HuH-7 (cell line): ENCODE data around the gene KRR1.

Source experiments
- DNase-seq: peaks from one replicate; pipeline ENCODE4 v3.0.0; 2011; ENCODE audit warnings: low spot score

The KRR1 gene

DNA sequence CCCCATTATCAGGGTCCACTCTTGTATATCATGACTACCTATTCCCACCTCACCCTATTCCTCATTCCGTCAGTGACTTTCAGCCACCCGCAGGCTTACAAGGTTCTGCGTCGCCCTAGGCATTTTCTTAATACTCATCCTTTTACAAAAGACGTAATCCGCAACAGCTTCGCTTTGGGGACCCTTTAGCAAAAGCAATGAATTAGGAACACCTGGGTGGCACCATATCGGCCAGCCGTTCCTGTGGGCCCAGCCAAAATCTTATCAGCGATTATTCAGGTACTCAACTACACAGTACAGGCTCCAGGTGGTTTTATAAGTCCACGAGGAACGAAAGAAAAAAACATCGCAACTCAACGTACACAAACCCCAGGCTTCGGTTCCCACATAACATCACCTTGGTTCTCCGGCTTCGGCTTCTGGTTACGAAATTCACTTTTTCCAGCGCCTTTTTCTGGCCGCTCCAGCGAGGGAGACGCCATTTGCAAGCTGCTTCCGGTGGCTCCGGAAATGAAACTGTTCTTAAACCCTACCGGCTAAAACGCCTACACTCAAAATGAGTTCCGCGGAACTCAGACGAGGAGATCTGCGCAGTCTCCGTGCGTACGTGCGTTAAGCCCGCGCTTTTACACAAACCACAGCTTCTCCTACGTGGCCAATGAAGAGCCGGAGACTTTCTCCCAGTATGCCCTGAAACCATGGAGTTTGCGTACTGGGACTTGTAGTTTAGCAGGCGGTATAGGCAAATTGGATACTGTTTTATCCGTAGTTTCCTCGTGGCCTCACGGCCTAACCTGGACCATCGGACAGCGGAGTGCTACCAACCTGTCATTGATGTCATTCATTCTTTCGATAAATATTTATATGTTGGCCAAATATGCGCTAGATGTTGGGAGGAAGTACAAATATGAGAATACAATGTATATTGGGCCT lies at the start of gene KRR1:
Gene KRR1, minus strand, starts transcription at position 494 of the 933 bp plus-strand sequence. Its CDS starts 12 bp downstream, at position 482.
- DNase-seq, result peak; percentile 67

DNA sequence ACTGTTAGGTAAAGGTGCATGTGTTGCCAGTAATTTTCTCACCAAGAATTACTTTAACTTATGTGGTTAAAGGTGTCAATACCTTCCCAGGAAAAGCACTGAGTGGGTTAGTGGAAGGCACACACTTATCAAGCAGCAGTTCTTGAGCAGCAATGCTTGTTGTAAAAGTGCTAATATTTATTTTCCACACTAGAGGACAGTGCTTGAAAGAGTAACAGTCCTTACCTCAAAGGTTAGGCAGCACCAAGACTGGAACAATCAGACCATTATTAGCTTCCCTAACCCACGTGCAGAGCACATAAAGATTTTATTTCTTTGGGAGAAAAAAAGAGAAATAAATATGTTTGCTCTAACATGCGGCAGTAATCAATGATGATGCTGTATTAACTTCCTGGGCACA lies 48.8 kb upstream of the KRR1 start:
- DNase-seq, result peak; percentile 13

DNA sequence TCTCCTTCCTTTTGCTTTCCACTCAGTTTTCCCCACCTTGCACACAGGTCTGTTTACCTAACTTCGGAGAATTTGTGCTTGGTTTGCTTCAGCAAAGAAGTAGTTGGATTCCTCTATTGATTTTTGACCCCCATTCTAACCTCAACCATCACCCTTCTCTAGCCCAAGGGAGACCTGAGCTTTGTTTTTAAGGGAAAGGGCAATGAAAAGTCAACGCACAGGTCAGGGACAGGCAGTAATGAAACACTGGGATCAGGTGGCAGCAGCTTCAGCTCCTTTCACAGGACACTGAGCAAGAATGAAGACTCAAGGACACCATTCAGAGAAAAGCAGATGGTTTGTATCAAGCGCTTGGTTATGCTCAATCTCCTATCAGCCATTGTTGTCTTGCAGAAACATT lies 46.9 kb upstream of the KRR1 start:
- DNase-seq, result no peak

DNA sequence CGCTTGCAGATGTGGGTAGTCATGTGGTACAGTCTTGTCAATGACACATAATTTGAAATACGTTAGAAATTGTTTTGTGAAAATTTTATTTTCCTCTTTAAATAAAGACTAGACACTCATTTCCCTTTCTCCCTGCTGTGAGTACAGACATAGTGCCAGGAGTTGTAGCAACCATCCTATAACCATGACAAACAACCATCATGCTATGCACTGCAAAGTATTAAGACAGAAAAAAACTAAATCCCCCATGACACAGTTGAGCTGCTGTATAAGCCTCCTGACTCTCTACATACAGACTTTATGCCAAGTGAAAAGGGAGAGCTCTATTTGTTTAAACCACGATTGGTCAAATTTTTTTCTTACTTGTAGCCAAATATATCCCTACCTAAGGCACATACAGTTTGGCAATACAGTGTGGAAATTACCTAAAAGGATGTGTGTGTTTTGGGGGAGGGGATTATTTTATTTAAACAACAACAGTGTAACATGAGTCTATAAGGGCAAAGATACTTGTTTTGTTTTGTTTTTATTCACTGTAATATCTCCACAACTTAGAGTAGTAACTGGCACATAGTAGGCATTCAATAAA lies 45.0 kb upstream of the KRR1 start:
- DNase-seq, result no peak

DNA sequence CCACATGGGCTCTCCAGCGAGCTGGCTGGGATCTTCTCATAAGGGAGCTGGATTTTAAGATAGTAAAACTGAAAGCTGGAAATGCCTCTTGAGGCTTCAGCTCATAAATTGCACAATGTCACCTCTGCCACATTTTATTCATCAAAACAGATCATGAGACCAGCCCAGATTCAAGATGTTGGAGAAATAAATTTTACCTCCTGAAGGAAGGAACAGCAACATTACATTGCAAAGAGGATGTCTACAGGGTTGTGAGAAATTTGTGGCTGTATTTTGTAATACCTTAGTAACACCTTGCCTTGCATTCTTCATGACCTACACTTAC lies 43.1 kb upstream of the KRR1 start:
- DNase-seq, result no peak

DNA sequence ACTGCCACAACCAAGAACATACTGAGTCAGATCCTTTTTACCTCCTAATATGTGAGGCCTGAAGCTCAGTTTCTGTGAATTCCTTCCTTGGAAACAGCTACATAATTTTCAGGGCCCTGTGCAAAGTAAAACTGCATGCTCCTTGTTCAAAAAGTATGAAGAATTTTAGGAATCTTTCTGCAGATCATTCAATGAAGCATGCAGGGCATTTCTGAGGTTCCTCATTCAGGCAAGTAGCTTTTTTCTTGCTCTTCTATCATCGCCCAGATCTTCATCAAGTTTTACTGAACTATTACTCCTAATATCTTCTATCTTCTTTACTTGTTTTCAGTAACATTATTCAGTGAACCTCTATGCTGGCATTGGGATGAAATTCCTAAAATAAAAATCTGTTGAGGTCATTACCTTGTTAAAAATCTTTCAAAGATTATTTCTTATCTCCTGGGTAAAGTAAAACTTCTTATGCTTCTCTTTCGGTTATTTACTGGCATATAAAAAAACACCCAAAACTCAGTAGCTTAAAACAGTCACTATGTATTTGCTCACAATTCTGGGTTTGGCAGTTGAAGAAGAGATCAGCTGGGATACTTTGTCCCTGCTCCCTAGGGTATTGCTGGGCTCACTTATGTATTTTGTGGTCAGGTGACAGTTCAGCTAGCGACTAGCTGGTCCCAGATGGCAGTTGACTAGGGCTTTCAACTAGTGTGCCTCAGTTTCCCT lies 42.6 kb upstream of the KRR1 start:
- no peak for DNase-seq

DNA sequence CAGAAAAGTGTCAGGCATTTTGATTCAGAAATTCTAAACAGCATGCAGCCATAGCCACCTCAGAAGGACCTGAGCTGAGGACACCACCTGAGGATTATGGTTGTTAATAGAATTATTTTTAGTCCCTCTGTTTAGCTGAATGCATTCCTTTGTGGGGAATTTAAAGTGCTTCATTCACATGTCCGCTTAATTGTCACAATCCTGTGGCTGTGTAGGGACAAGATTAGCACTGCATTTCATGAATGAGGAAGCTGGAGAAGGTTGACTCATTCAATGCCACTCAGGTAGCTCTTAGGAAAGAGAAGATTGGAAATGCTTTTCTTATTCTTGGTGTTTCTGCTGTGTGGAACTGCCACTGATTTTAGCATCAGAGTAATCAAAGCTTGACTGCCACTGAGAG lies 42.0 kb upstream of the KRR1 start:
- DNase-seq, result no peak

DNA sequence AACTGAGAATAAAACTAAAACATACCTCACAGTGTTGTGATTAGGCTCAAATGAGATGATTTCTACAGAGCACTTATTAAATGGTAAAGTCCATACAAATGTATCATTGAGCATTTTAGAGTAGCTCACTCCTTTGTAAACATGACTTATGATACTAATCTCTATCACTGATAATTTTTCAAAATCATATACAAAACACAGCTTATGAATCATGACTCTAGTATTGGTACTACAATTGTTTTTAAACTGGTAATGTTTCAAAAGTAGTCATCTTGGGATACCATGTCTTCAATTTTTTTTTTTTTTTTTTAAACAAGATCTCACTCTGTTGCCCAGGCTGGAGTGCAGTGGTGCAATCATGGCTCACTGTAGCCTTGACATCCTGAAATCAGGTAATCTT lies 40.1 kb upstream of the KRR1 start:
- no peak for DNase-seq

DNA sequence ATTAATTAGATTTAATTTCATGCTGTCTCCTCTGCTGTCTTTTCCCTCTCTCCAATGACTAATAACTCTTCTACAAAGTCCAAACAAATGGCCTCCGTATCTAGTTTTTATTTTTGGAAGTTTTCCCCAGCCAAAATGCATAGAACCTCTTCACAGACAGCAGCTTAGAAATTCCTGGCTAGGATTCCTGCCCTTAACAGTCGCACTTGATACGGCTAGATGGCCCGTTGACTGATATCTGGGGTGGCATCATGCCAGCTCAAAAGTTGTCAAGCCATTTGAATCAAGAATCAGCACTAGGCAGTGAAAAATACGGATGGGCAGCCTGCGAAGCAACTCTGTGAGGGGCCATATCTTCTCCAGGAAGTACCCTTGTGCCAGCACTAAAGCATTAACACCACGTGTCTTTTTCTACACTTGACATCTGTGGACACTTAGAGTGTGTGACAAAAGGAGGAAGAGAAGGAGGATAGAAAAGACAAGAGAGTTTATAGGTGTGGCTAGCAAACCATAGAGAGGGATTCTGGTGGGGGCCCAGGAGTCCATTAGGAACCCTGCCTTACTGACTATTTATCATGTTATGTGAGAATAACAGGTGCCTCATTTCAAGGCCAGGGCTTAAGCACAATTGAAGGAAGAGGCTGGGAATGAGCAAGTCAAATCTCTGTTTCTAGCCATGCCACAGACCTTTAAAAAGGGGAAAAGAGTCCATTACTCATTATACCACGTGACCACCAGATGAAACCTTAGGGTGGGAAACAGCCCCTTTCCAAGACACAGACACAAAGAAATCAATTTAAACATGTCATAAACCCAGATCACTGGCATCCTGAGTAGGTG lies 39.2 kb upstream of the KRR1 start:
- no peak for DNase-seq

DNA sequence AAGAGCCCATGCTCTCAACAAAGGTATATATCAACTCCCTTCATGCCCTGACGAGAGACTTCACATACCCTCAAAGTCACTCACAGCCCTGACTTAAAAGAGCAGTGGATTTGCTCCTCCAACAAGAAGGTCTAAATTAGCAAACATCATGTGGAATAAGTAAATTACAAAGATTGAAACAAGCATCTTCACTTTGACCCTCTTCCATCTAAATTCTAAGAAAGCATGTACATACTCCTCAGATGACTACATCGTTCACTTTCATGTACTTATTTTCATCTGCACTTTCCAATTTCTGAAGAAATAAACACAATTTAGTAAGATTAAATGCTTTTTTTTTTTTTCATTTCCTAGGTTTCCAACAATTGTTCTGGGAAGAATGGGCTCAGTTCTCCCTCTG lies 38.6 kb upstream of the KRR1 start:
- no peak for DNase-seq

DNA sequence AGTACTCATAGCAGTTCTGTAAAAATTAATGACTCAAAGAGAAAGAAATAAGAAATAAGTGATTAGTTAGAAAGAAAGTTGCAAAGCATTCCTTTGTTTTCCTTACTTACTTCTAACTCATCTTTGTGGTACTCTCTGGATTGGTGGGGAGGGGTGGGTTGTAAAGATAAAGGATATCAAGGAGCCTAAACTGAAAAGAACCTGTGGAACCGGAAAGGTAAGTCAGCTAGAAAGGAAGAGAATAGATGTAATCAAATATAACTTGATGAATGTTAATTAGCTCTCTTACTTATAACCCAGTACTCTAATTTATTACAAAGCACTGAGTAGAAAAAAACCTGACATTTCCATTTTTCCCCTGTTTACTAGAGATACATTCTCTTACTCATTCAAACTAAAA lies 37.5 kb upstream of the KRR1 start:
- DNase-seq, result no peak

DNA sequence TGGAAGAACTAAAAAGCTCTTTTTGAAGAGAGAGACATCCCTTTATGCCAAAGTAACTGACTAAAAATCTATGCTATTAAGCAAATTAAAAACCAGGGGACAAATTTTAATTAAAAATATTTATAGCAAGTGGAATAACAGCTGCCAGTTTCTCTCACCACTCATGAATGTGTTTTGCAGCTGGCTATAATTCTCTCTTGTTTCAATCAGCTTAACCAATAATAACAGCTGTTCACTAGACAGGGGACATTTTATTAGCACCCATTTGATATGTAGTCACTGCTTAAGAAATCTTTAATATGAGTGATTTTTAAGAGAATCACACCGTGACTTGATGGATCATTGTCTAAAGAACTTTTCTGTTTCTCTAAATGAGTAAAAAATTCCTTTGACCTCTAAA lies 34.2 kb upstream of the KRR1 start:
- DNase-seq, result no peak

DNA sequence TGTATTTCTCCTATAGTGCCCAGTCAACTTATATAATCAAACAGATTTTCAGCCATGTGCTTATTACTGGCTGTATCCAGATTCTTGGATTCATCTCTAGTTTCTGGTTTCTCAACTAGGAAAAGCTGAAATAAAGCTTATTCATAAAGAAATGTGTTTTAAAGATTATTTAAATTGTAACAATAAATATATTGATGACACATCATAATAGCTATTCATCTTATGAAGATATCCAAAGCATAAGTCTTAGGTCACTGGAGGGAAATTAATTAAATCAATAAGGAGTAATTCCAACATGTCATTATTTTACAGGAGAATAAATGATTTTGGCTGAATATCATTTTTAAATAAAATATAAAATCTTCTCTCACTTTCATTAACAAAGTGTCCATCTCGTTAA lies 32.1 kb upstream of the KRR1 start:
- no peak for DNase-seq

DNA sequence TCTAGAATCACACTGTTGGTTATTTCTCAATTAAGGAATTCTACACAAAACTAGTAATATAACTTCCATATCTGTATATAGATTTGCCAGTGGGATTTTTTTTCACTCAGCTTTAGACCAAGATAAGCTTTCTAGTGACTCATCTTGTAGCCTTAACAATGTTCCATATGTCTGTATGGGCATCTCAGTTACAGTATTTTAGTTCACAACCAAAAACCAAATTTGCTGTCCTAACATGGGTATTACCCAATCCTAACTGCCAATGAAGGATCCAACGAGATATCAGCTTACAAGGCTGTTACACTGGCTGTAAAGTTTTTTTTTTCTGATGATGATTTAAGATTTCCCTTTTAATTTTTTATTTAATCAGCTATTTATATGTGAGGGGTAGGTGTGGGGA lies 31.5 kb upstream of the KRR1 start:
- DNase-seq, result no peak

DNA sequence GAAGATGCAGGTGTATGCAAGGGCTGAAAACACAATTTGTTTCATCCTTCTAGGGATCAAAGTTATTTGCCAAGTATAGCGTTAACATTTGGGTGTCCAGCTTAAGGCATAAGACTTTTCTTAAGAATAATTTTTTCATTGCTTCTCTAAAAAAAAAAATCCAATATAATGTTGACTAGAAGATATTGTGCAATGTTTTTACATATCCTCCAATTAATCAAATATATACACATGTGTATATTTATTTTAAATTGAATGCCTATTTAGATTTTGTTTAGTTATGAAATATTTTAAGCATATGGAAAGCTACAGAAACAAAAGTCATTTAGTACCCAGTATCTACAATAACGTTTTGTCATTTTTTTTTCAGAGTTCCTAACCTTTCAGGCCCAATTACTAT lies 28.5 kb upstream of the KRR1 start:
- no peak for DNase-seq

DNA sequence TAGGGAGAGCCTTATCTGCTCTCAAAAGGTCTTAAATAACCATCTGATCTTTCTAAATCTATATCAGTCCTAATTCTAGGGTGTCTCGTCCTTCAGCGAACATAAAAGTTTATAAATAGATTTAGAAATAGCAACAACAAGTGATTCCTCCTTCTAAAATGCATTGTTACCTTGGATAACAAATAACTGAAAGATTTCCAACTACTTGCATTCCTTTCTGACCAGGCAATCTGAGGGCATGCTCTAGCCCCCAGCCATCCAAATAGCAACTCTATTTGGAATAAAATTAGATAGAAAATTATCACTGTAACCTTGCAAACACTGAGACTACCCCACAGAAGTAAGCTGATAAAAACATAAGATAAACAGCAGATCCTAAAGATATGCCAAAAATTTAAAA lies 21.8 kb upstream of the KRR1 start:
- no peak for DNase-seq

DNA sequence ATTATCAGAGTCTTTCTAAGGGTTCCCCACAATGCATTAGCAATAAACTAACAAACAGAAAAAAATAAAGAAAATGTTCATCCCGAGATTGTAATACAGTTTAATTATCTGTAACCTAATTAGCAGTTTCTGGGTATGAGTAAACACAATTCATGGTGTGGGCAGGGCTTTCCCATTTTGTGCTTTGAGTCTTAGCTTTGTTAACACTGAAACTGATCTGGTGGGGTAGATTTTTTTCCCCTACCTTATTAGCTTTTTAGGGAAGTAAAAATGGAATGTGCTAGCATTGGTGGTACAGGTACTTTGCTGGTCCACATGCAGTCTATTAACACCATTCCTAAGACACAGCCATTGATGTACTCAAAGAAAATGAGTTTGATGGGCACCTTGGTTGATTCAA lies 18.4 kb upstream of the KRR1 start:
- DNase-seq, result no peak

DNA sequence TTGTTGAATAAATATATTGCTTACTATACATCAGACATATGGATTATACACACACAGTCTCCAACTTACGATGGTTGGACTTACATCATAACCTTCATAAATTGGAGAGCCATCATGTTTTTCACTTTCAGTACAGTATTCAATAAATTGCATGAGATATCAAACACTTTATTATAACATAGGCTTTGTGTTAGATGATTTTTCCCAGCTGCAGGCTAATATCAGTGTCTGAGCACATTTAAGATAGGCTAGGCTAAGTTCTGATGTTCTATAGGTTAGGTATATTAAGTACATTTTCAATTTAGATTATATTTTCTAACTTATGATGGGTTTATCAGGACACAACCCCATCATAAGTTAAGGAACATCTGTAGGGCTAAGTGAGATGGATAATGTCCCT lies 17.9 kb upstream of the KRR1 start:
- DNase-seq, result no peak

DNA sequence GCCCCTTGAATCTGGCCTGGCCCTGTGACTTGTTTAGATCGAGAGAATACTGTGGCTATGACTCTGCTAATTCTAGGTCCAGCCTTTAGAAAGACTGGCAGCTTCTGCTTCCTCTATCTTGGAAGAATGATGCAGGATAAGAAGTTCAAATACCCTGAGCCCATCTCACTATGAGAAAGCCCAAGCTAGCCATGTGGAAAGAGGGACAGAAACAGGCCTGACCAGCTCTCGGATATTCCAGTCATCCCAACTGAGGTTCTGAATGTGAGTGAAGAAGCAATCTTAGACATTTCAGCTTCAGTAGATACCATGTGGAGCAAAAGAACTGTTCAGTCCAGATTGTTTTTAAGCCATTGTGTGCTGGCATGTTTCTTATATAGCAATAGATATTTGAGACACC lies 17.3 kb upstream of the KRR1 start:
- DNase-seq, result no peak

DNA sequence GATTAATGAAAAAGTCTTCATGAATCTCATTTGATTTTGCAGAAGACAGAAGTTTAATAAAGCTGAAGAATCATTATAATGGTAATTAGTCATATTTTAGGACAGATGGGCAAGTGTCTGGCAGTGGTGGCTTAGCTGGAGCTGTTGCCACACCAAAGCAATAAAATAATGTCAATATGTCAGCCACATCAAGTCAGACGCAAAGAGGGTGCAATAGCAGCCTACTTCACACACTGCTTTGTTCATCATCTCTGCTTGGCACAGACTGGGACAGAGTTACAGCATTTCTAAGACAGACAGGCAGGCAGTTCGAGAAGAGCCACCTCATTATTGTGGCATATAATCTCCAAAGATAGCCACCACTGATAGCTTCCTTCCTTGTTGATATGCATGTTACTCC lies 16.9 kb upstream of the KRR1 start:
- no peak for DNase-seq

DNA sequence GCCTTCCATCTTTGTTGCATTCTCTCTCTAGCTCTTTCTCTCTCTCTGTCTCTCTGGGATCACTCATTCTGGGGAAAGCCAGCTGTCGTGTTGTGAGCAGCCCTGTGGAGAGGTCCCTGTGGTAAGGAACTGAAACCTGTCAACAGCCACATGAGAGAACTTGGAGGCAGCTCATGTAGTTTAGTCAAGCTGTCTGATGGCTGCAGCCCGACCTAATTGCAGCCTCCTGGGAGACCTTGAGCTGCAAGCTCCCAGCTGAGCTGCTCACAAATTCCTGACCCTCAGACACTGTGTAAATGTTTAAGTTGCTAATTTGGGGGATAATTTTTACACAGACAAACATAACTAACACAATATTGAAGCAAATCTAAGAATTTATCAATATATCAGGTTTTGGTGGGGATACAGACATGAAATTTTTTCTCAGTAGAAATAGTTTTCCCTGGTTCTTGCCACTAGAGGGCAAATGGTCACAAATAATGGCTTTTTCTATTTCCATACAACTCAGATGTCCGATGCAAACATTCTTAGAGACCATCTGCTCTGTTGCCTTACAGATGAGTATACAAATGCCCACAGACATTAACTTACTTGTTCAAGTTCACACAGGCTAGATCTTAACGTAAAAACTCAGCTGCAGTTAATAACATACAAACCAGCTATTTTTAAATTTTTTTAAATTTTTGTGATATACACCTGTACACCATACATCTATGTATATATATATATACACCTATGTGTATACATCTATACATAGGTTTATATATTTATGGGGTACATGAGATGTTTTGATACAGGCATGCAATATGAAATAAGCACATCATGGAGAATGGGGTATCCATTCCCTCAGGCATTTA lies 15.5 kb upstream of the KRR1 start:
- peak; percentile 20 for DNase-seq
